Measurements from ENCODE around the gene CD180. TPM values are rescaled to one million over a fixed set of nuclear protein-coding genes. Genes with fewer than 3 reads are reported as not detected.

Gene CD180
- total RNA-seq, 2 experiments from 2014 or later = 0.08 TPM; not detected in 1

GRCh38 chr5:67188274-67189078 is 8.1 kb downstream of the CD180 start:
- peaks cover 26% of the 10 kb centered on the region for H3K4me1 ChIP-seq (ENCODE audit: insufficient read depth, low read length)
- peak overlapping the region; percentile 85 for H3K27ac Mint-ChIP-seq
- DNase-seq (peak in 1 of 14 experiments; percentile 25), ATAC-seq (ENCODE audit: poor library complexity) (peak; percentile 61)
- no peaks in the 10 kb centered on the region for H3K36me3 ChIP-seq (ENCODE audit: insufficient read depth, low read length)
- no peak overlapping the region for H3K4me3 ChIP-seq (ENCODE audit: low read length)
- TF ChIP-seq CTCF (IDR thresholded peaks at IDR 0.05) = no peak
- H3K27me3 ChIP-seq (ENCODE audit: control insufficient read depth in 1 of 2, insufficient read depth in 2 of 2, low read length in 2 of 2) = no peaks in the 10 kb centered on the region
- no peaks in the 10 kb centered on the region for H3K27me3 Mint-ChIP-seq
- CTCF ChIA-PET = interaction anchor here (0.5 to 1.2 kb wide), 4 partner anchors 18 to 22 kb away, joined by 3 read pairs; no protein-coding TSS in a partner anchor
- peaks cover 54% of the 10 kb centered on the region for H3K4me1 Mint-ChIP-seq (ENCODE audit: low read depth)
- peaks cover 0 to 7% of the 10 kb centered on the region in 2 experiments for H3K9me3 ChIP-seq (ENCODE audit: control insufficient read depth in 1 of 2, insufficient read depth in 1 of 2, low read length in 2 of 2)
- H3K9me3 Mint-ChIP-seq = no peaks in the 10 kb centered on the region
- intact Hi-C loops (cut with DNase I, micrococcal nuclease) = no loop called here
- H3K36me3 Mint-ChIP-seq (ENCODE audit: low read depth) = no peaks in the 10 kb centered on the region
- POLR2A ChIA-PET = interaction anchor here (0.7 to 2.3 kb wide), 4 partner anchors 8 to 22 kb away, joined by 3 to 12 read pairs (median 4); no protein-coding TSS in a partner anchor
- H3K4me3 Mint-ChIP-seq = peak overlapping the region; percentile 22
- peak overlapping the region in 1 of 2 donors; percentile 77 for H3K27ac ChIP-seq (ENCODE audit: low read depth in 1 of 2, low read length in 2 of 2)

GRCh38 chr5:67187006-67187715 is 9.4 kb downstream of the CD180 start:
- no peaks in the 10 kb centered on the region for H3K36me3 ChIP-seq (ENCODE audit: insufficient read depth, low read length)
- peaks cover 38% of the 10 kb centered on the region for H3K4me1 ChIP-seq (ENCODE audit: insufficient read depth, low read length)
- ATAC-seq (ENCODE audit: poor library complexity) = peak; percentile 66
- CTCF ChIA-PET = interaction anchor here (1.0 kb wide), 1 partner anchor 21 kb away, joined by 3 read pairs; no protein-coding TSS in a partner anchor
- no peak overlapping the region for H3K4me3 ChIP-seq (ENCODE audit: low read length)
- Mint-ChIP-seq H3K36me3 (ENCODE audit: low read depth) (no peaks in the 10 kb centered on the region), H3K9me3 (no peaks in the 10 kb centered on the region), H3K4me3 (peak overlapping the region; percentile 40), H3K4me1 (ENCODE audit: low read depth) (peaks cover 67% of the 10 kb centered on the region), H3K27me3 (no peaks in the 10 kb centered on the region), H3K27ac (peak overlapping the region; percentile 85)
- intact Hi-C loops (cut with DNase I, micrococcal nuclease) = loop anchor here in 1 of 2 experiments (2.0 kb wide), 1 partner anchor 18 kb away; no protein-coding TSS in a partner anchor
- H3K27me3 ChIP-seq (ENCODE audit: control insufficient read depth in 1 of 2, insufficient read depth in 2 of 2, low read length in 2 of 2) = no peaks in the 10 kb centered on the region
- no peak for TF ChIP-seq CTCF (IDR thresholded peaks at IDR 0.05)
- POLR2A ChIA-PET = no interaction called here
- H3K9me3 ChIP-seq (ENCODE audit: control insufficient read depth in 1 of 2, insufficient read depth in 1 of 2, low read length in 2 of 2) = peaks cover 0 to 3% of the 10 kb centered on the region in 2 experiments
- H3K27ac ChIP-seq (ENCODE audit: low read depth in 1 of 2, low read length in 2 of 2) = peak overlapping the region in 1 of 2 donors; percentile 28
- peak in 3 of 14 experiments; percentile 46 to 54 (median 52) for DNase-seq

GRCh38 chr5:67183859-67184258 is 12.7 kb downstream of the CD180 start:
- Histone ChIP-seq H3K27me3 (ENCODE audit: control insufficient read depth in 1 of 2, insufficient read depth in 2 of 2, low read length in 2 of 2) (no peaks in the 10 kb centered on the region), H3K36me3 (ENCODE audit: insufficient read depth, low read length) (no peaks in the 10 kb centered on the region), H3K4me1 (ENCODE audit: insufficient read depth, low read length) (peaks cover 44% of the 10 kb centered on the region), H3K9me3 (ENCODE audit: control insufficient read depth in 1 of 2, insufficient read depth in 1 of 2, low read length in 2 of 2) (no peaks in the 10 kb centered on the region), H3K27ac (ENCODE audit: low read depth in 1 of 2, low read length in 2 of 2) (no peak overlapping the region), H3K4me3 (ENCODE audit: low read length) (no peak overlapping the region)
- H3K4me3 Mint-ChIP-seq = no peak overlapping the region
- H3K36me3 Mint-ChIP-seq (ENCODE audit: low read depth) = no peaks in the 10 kb centered on the region
- H3K27ac Mint-ChIP-seq = no peak overlapping the region
- TF ChIP-seq CTCF (IDR thresholded peaks at IDR 0.05) = no peak
- peaks cover 60% of the 10 kb centered on the region for H3K4me1 Mint-ChIP-seq (ENCODE audit: low read depth)
- no peaks in the 10 kb centered on the region for H3K27me3 Mint-ChIP-seq
- CTCF ChIA-PET = no interaction called here
- ATAC-seq (ENCODE audit: poor library complexity) (no peak), DNase-seq (no peak)
- POLR2A ChIA-PET = no interaction called here
- intact Hi-C loops (cut with DNase I, micrococcal nuclease) = no loop called here
- H3K9me3 Mint-ChIP-seq = no peaks in the 10 kb centered on the region

Measured in CD4-positive, alpha-beta T cell (primary cell).